HepG2 (cell line): ENCODE data around the gene SRGAP3. TPM values are rescaled to one million over a fixed set of nuclear protein-coding genes. Genes with fewer than 3 reads are reported as not detected.

Experiments
- ATAC-seq: fragments of 200-7000 bp; cut with Tn5 transposase; 3 replicates; pipeline ENCODE4 v1.9.1; 2020; ENCODE audit warnings: mild to moderate bottlenecking, moderate library complexity
- BruUV-seq: library from RNA; stranded (reverse); fragments of 400-500 nt; replicated peaks from 2 replicates; lab custom pipeline; 2021; lab: Mats Ljungman, UMichigan
- CTCF ChIA-PET: fragments of 300-600 bp; formaldehyde crosslinking; extraction: SDS; loops from one replicate; lab custom pipeline; 2021; ENCODE audit warnings: low total read pairs, inconsistent platforms, low intra/inter-chr PET ratio; lab: Yijun Ruan, JAX
- POLR2A ChIA-PET: fragments of 350-600 bp; sonication (Branson Sonifier 250); formaldehyde crosslinking; loops from one replicate; lab custom pipeline; 2020; ENCODE audit warnings: antibody characterized with exemption, inconsistent platforms; lab: Yijun Ruan, JAX
- DNase-seq: peaks from one replicate; pipeline ENCODE4 v3.0.0-alpha.2; 2015; ENCODE audit warnings: low spot score
- FAIRE-seq: peaks from 3 replicates; lab custom pipeline; 2011; peaks lifted over from hg19 to GRCh38; lab: Jason Lieb, UNC
- H2AFZ ChIP-seq: one replicate; pipeline ENCODE4 v1.6.1; 2011; ENCODE audit warnings: low read length, inconsistent platforms
- H3K27ac ChIP-seq: fragments of 300-600 bp; 3 replicates; pipeline ENCODE4 v1.8.0; 2011; ENCODE audit warnings: mixed run types, mild to moderate bottlenecking, mixed read lengths, low read length, inconsistent platforms; ENCODE audit not compliant: insufficient read depth; ENCODE audit errors: extremely low read length
- H3K27me3 ChIP-seq, 2 experiments: fragments of 200-600 bp in 1 of 2; 2 replicates in 1 of 2; 3 replicates in 1 of 2; pipeline versions ENCODE4 v1.6.0 to v1.8.0; 2011; ENCODE audit warnings: low read length in 2 of 2, mild to moderate bottlenecking in 2 of 2, moderate library complexity in 2 of 2, inconsistent platforms in 1 of 2; ENCODE audit not compliant: insufficient read depth in 2 of 2, control insufficient read depth in 1 of 2
- H3K36me3 ChIP-seq, 2 experiments: fragments of 200-600 bp in 1 of 2; replicated peaks in 1 of 2; 2 replicates in 1 of 2; 3 replicates in 1 of 2; pipeline versions ENCODE4 v1.5.1 to v1.8.0; 2011; ENCODE audit warnings: low read length in 2 of 2, inconsistent platforms in 1 of 2; ENCODE audit not compliant: insufficient read depth in 2 of 2, control insufficient read depth in 1 of 2
- H3K4me1 ChIP-seq: 2 replicates; pipeline ENCODE4 v1.5.1; 2012; ENCODE audit warnings: low read length, inconsistent platforms; ENCODE audit not compliant: insufficient read depth
- H3K4me2 ChIP-seq: 2 replicates; pipeline ENCODE4 v1.6.0; 2011; ENCODE audit warnings: low read depth, low read length, inconsistent platforms
- H3K4me3 ChIP-seq, 3 experiments: fragments of 200-600 bp in 1 of 3; sonication (generic), shearing (Covaris generic) in 1 of 3; replicated peaks in 1 of 3; 2 replicates each; pipeline ENCODE4 v1.5.1; 2011 to 2016; ENCODE audit warnings: low read length in 3 of 3, inconsistent platforms in 2 of 3, low read depth in 2 of 3, mild to moderate bottlenecking in 2 of 3, control low read depth in 1 of 3, mixed read lengths in 1 of 3; ENCODE audit not compliant: insufficient read depth in 1 of 3
- H3K79me2 ChIP-seq: one replicate; pipeline ENCODE4 v1.6.1; 2011; ENCODE audit warnings: low read length, inconsistent platforms; ENCODE audit not compliant: insufficient read depth
- H3K9ac ChIP-seq: 2 replicates; pipeline ENCODE4 v1.6.0; 2011; ENCODE audit warnings: mild to moderate bottlenecking, low read depth, low read length, inconsistent platforms; ENCODE audit not compliant: insufficient read depth
- H3K9me3 ChIP-seq: 2 replicates; pipeline ENCODE4 v1.5.1; 2012; ENCODE audit warnings: mild to moderate bottlenecking, low read length
- H4K20me1 ChIP-seq: 2 replicates; pipeline ENCODE4 v1.6.0; 2011; ENCODE audit warnings: inconsistent platforms, mild to moderate bottlenecking, low read length, moderate library complexity; ENCODE audit not compliant: insufficient read depth
- ARID5B ChIP-seq: IDR thresholded peaks from 2 replicates; pipeline ENCODE4 v1.4.0; 2020; ENCODE audit warnings: mild to moderate bottlenecking, missing genetic modification reagents
- BCL6 ChIP-seq: IDR thresholded peaks from 2 replicates; pipeline ENCODE4 v1.6.1; 2016; ENCODE audit warnings: missing genetic modification reagents, missing compliant biosample characterization
- BORCS8-MEF2B ChIP-seq: sonication (generic); formaldehyde crosslinking; IDR thresholded peaks from 2 replicates; pipeline ENCODE4 v1.8.0; 2022; ENCODE audit warnings: mild to moderate bottlenecking, missing genetic modification reagents
- BRF2 ChIP-seq: sonication (generic); formaldehyde crosslinking; IDR thresholded peaks from 2 replicates; pipeline ENCODE4 v1.8.1; 2022; ENCODE audit warnings: mild to moderate bottlenecking, missing genetic modification reagents
- CCAR2 ChIP-seq: fragments of 200-400 bp; formaldehyde crosslinking; optimal IDR thresholded peaks from 2 replicates; pipeline ENCODE3; 2018; ENCODE audit warnings: low read depth, mild to moderate bottlenecking, low read length, moderate library complexity
- DNMT1 ChIP-seq: sonication (generic); formaldehyde crosslinking; IDR thresholded peaks from 2 replicates; pipeline ENCODE4 v1.5.1; 2020; ENCODE audit warnings: mild to moderate bottlenecking, missing genetic modification reagents
- GATA4 ChIP-seq: sonication (generic); IDR thresholded peaks from 2 replicates; pipeline ENCODE4 v1.6.1; 2016; ENCODE audit warnings: antibody characterized with exemption, low read depth, borderline replicate concordance
- MXI1 ChIP-seq: IDR thresholded peaks from 3 replicates; pipeline ENCODE4 v1.6.1; 2012; ENCODE audit warnings: low read depth, low read length, inconsistent platforms, borderline replicate concordance
- NFE2L1 ChIP-seq: sonication (generic); formaldehyde crosslinking; IDR thresholded peaks from 2 replicates; pipeline ENCODE4 v1.4.0; 2020; ENCODE audit warnings: missing genetic modification reagents, mild to moderate bottlenecking, borderline replicate concordance
- NR2F2 ChIP-seq: IDR thresholded peaks from 2 replicates; pipeline ENCODE4 v1.6.1; 2012; ENCODE audit warnings: low read depth, inconsistent platforms, borderline replicate concordance
- PPARG ChIP-seq: conservative IDR thresholded peaks from 2 replicates; pipeline ENCODE4 v1.6.1; 2016; ENCODE audit warnings: missing biosample characterization, missing genetic modification reagents
- SATB2 ChIP-seq: sonication (generic); formaldehyde crosslinking; IDR thresholded peaks from 2 replicates; pipeline ENCODE4 v1.5.0; 2020; ENCODE audit warnings: missing genetic modification reagents
- TBL1XR1 ChIP-seq: fragments of 150-350 bp; IDR thresholded peaks from 2 replicates; pipeline ENCODE4 v1.6.1; 2014; ENCODE audit warnings: borderline replicate concordance, low read length; ENCODE audit not compliant: partially characterized antibody
- ZBTB25 ChIP-seq: IDR thresholded peaks from 2 replicates; pipeline ENCODE4 v1.6.1; 2018; ENCODE audit warnings: missing genetic modification reagents
- ZBTB38 ChIP-seq: sonication (generic); formaldehyde crosslinking; IDR thresholded peaks from 2 replicates; pipeline ENCODE4 v1.5.1; 2020; ENCODE audit warnings: mild to moderate bottlenecking, missing genetic modification reagents
- ZNF207 ChIP-seq: fragments of 450-650 bp; IDR thresholded peaks from 2 replicates; pipeline ENCODE4 v1.6.1; 2016; ENCODE audit warnings: antibody characterized with exemption, borderline replicate concordance
- ZNF430 ChIP-seq: sonication (generic); formaldehyde crosslinking; IDR thresholded peaks from 2 replicates; pipeline ENCODE4 v1.9.0; 2021; ENCODE audit warnings: mild to moderate bottlenecking, missing genetic modification reagents
- ZNF713 ChIP-seq: sonication (generic); formaldehyde crosslinking; IDR thresholded peaks from 2 replicates; pipeline ENCODE4 v1.4.0; 2020; ENCODE audit warnings: mild to moderate bottlenecking, missing genetic modification reagents
- WGBS: methylation state at CpG from one replicate; pipeline ENCODE4 v1.1.6; 2017; ENCODE audit warnings: low lambda C conversion rate; 5-methylcytosine and 5-hydroxymethylcytosine counted together
- in situ Hi-C: cut with HindIII; loops from 2 replicates; pipeline ENCODE4 v1.10.0; 2017; ENCODE audit warnings: low pct_unique_long_range_greater_than_20kb; ENCODE audit not compliant: extremely low pct_ligation_motif_present
- intact Hi-C: fragments of 100-400 bp; cut with micrococcal nuclease; formaldehyde crosslinking; loops from one replicate; pipeline ENCODE4 v1.10.0; 2022; ENCODE audit not compliant: unreplicated experiment
- polyA plus RNA-seq, 8 experiments: library from polyadenylated mRNA; depleted of rRNA in 3 of 8; stranded (reverse) in 7 of 8; unstranded in 1 of 8; fragments of >200 nt; fragmentation: Illumina TruSeq in 4 of 8; extraction: Trizol in 4 of 8; gene quantifications; 2 replicates each; pipeline versions ENCODE4 v1.2.1 to v1.2.3, GENCODE V29; 2011 to 2016; ENCODE audit warnings: low read depth in 4 of 8, missing spikeins in 1 of 8, mixed read lengths in 1 of 8; ENCODE audit not compliant: insufficient read depth in 1 of 8
- total RNA-seq, 5 experiments: library from RNA; depleted of rRNA; stranded (reverse); fragments of >200 nt; fragmentation: Illumina TruSeq; extraction: Trizol; gene quantifications; 2 replicates each; pipeline ENCODE4 v1.2.3, GENCODE V29; 2016; ENCODE audit warnings: low read depth in 1 of 5

The SRGAP3 gene
- total and polyA plus RNA-seq, 2 of the 13 experiments (the other 11 are each of a cell fraction or from before 2014, with no cell fraction given) = 1.2 to 1.4 TPM

GRCh38 chr3:9214599-9214998 is 34.8 kb downstream of the SRGAP3 start (continued):
- TF ChIP-seq BORCS8-MEF2B (CRISPR knock-in tag) = no peak
- TF ChIP-seq DNMT1 (CRISPR knock-in tag) = no peak
- no peak for TF ChIP-seq ZNF207
- TF ChIP-seq, all 625 proteins: peak for 0

- H2AFZ ChIP-seq = no peak overlapping the region
- no peak overlapping the region for H3K9ac ChIP-seq
- FAIRE-seq (no peak), DNase-seq (no peak), ATAC-seq (no peak)
- intact Hi-C loops (no loop called here), in situ Hi-C loops (no loop called here)
- H3K79me2 ChIP-seq = no peaks in the 10 kb centered on the region
- ChIA-PET POLR2A (no interaction called here), CTCF (no interaction called here)
- H3K36me3 ChIP-seq = no peaks in the 10 kb centered on the region
- BruUV-seq = no TSS peak
- H3K27me3 ChIP-seq = 0 out of 5 replicates have a peak, but pooled peaks cover 0 to 6% of the 10 kb centered on the region in 2 experiments
- WGBS = 43% methylated on average over 3 of the region's 3 CpGs
- no peak overlapping the region for H3K4me2 ChIP-seq
- no peaks in the 10 kb centered on the region for H3K9me3 ChIP-seq
- no peaks in the 10 kb centered on the region for H4K20me1 ChIP-seq
- H3K4me1 ChIP-seq = peaks cover 12% of the 10 kb centered on the region
- no peak overlapping the region for H3K27ac ChIP-seq
- TF ChIP-seq NFE2L1 (CRISPR knock-in tag) = no peak
- TF ChIP-seq NR2F2 = no peak
- TF ChIP-seq PPARG = no peak
- no peak for TF ChIP-seq CCAR2
- TF ChIP-seq ZNF713 (CRISPR knock-in tag) = no peak
- no peak for TF ChIP-seq BRF2 (CRISPR knock-in tag)
- no peak for TF ChIP-seq BCL6
- TF ChIP-seq GATA4 = no peak
- TF ChIP-seq SATB2 = no peak
- no peak for TF ChIP-seq ZBTB38 (CRISPR knock-in tag)
- no peak for TF ChIP-seq MXI1
- TF ChIP-seq ZNF430 (CRISPR knock-in tag) = no peak
- TF ChIP-seq TBL1XR1 = no peak
- no peak for TF ChIP-seq ARID5B (CRISPR knock-in tag)
- no peak for TF ChIP-seq ZBTB25 (CRISPR knock-in tag)
- no peak overlapping the region for H3K4me3 ChIP-seq
Observed at GRCh38 chr3:9214185-9214584, 35.3 kb downstream of the SRGAP3 start.
